Endothelial cell of umbilical vein (primary cell): ENCODE results near the gene PPFIBP1.

Source experiments
- CTCF ChIP-seq, 2 donors: IDR thresholded peaks; 1 replicate in 1 of 2; 2 replicates in 1 of 2; pipeline ENCODE4 v1.5.1; 2011; ENCODE audit warnings: low read length in 2 of 2, mild to moderate bottlenecking in 2 of 2, moderate library complexity in 2 of 2, control low read depth in 1 of 2, inconsistent platforms in 1 of 2, low read depth in 1 of 2; ENCODE audit not compliant: insufficient read depth in 1 of 2; ENCODE audit errors: extremely low read depth in 1 of 2
- EZH2 ChIP-seq: IDR thresholded peaks from 2 replicates; pipeline ENCODE4 v1.6.1; 2012; ENCODE audit warnings: borderline replicate concordance, low read depth, mild to moderate bottlenecking, moderate library complexity, low read length, inconsistent platforms; ENCODE audit not compliant: severe bottlenecking
- FOS ChIP-seq: IDR thresholded peaks from 2 replicates; pipeline ENCODE4 v1.6.1; 2011; ENCODE audit warnings: mild to moderate bottlenecking, low read length, moderate library complexity, borderline replicate concordance; ENCODE audit not compliant: insufficient read depth
- GATA2 ChIP-seq: IDR thresholded peaks from 2 replicates; pipeline ENCODE4 v1.7.0; 2011; ENCODE audit warnings: low read depth, mild to moderate bottlenecking, moderate library complexity, mixed read lengths, low read length; ENCODE audit not compliant: insufficient read length, insufficient read depth
- JUN ChIP-seq: IDR thresholded peaks from 2 replicates; pipeline ENCODE4 v1.6.1; 2011; ENCODE audit warnings: borderline replicate concordance, low read depth; ENCODE audit not compliant: insufficient read length, insufficient read depth
- MAX ChIP-seq: IDR thresholded peaks from 2 replicates; pipeline ENCODE4 v1.6.1; 2011; ENCODE audit not compliant: insufficient read depth, insufficient read length
- MYC ChIP-seq: IDR thresholded peaks from one replicate; pipeline ENCODE4 v1.6.1; 2011; ENCODE audit warnings: mild to moderate bottlenecking, low read depth, low read length
- POLR2A ChIP-seq: IDR thresholded peaks from 2 replicates; pipeline ENCODE4 v1.6.1; 2012; ENCODE audit warnings: low read depth, mild to moderate bottlenecking, control low read depth, low read length
- POLR2AphosphoS5 ChIP-seq: IDR thresholded peaks from 2 replicates; pipeline ENCODE4 v1.6.1; 2012; ENCODE audit warnings: low read depth, mild to moderate bottlenecking, control low read depth, low read length, moderate library complexity; ENCODE audit not compliant: insufficient read depth

GRCh38 chr12:27545665-27546064 lies 21.7 kb downstream of the PPFIBP1 start:
- TF ChIP-seq POLR2A: no peak
- TF ChIP-seq CTCF (IDR thresholded peaks at IDR 0.05; ENCODE audit: extremely low read depth in 1 of 2, insufficient read depth in 1 of 2, low read depth in 1 of 2, low read length in 2 of 2): no peak
- TF ChIP-seq POLR2AphosphoS5: no peak
- no peak for TF ChIP-seq MAX
- TF ChIP-seq MYC: no peak
- no peak for TF ChIP-seq FOS
- TF ChIP-seq EZH2: no peak
- TF ChIP-seq GATA2: no peak
- no peak for TF ChIP-seq JUN
